KBM-7 (cell line): ENCODE data around the gene KRTAP5-7.
"Not testable (repeated sequence)": the region's sequence is repeated elsewhere in the genome, so short reads cannot be mapped to it uniquely, and the experiment has no call there.

Source experiments
- DNase-seq: peaks from one replicate; pipeline ENCODE4 v3.0.0-alpha.2; 2015
- in situ Hi-C: fragments of 300-500 bp; cut with MboI; formaldehyde crosslinking; loops from 2 replicates; pipeline ENCODE4 v1.14.3; 2020; ENCODE audit warnings: low sequenced_read_pairs, low pct_unique_long_range_greater_than_20kb, mixed read lengths

KRTAP5-7 gene

GRCh38 chr11:71527576-71528210, 626 bp downstream of the KRTAP5-7 start:
- in situ Hi-C loops: no loop called here
- DNase-seq: no peak

- in situ Hi-C loops: no loop called here
These were observed 3.5 kb downstream of the KRTAP5-7 start for GRCh38 chr11:71530602-71531001.

GRCh38 chr11:71532036-71532610, 5.1 kb downstream of the KRTAP5-7 start:
- DNase-seq: no peak
- in situ Hi-C loops: no loop called here

More at GRCh38 chr11:71530602-71531001, 3.5 kb downstream of the KRTAP5-7 start:
- DNase-seq: no peak

GRCh38 chr11:71534711-71535608, 7.9 kb downstream of the KRTAP5-7 start:
- DNase-seq: peak; percentile 70
- in situ Hi-C loops: not testable (repeated sequence)

GRCh38 chr11:71535825-71536224, 8.8 kb downstream of the KRTAP5-7 start:
- no peak for DNase-seq
- in situ Hi-C loops: no loop called here

GRCh38 chr11:71537537-71537936, 10.5 kb downstream of the KRTAP5-7 start:
- DNase-seq: no peak
- in situ Hi-C loops: no loop called here

GRCh38 chr11:71537977-71538665, 11.1 kb downstream of the KRTAP5-7 start, which contains the start of gene KRTAP5-8:
Gene KRTAP5-8 (plus strand): TSS chr11:71538025. CDS start chr11:71538056, 31 bp downstream.
- in situ Hi-C loops, DNase-seq: not testable (repeated sequence)

GRCh38 chr11:71538666-71538990, 11.6 kb downstream of the KRTAP5-7 start:
- in situ Hi-C loops: no loop called here
- no peak for DNase-seq

GRCh38 chr11:71539017-71539416, 11.9 kb downstream of the KRTAP5-7 start:
- no peak for DNase-seq
- in situ Hi-C loops: no loop called here

GRCh38 chr11:71539971-71540370, 12.9 kb downstream of the KRTAP5-7 start:
- DNase-seq, in situ Hi-C loops: not testable (repeated sequence)

GRCh38 chr11:71540521-71541304, 13.6 kb downstream of the KRTAP5-7 start:
- in situ Hi-C loops, DNase-seq: not testable (repeated sequence)

- no peak for DNase-seq
- in situ Hi-C loops: no loop called here
These were observed 15.3 kb downstream of the KRTAP5-7 start for GRCh38 chr11:71542382-71542781.

GRCh38 chr11:71542879-71543777, 16.1 kb downstream of the KRTAP5-7 start:
- no peak for DNase-seq
- in situ Hi-C loops: no loop called here

- peak; percentile 81 for DNase-seq
- in situ Hi-C loops: no loop called here
These were observed 16.8 kb downstream of the KRTAP5-7 start for GRCh38 chr11:71543866-71544265.

- no peak for DNase-seq
- in situ Hi-C loops: no loop called here
These were observed 17.6 kb downstream of the KRTAP5-7 start for GRCh38 chr11:71544525-71545214.

GRCh38 chr11:71545405-71545966, 18.4 kb downstream of the KRTAP5-7 start:
- DNase-seq: no peak
- in situ Hi-C loops: no loop called here

GRCh38 chr11:71548120-71548519, 21.1 kb downstream of the KRTAP5-7 start, which contains the start of gene KRTAP5-9:
Gene KRTAP5-9 (plus strand): TSS chr11:71548420. CDS start chr11:71548658, 238 bp downstream.
- in situ Hi-C loops: no loop called here
- no peak for DNase-seq
